WERI-Rb-1 (cell line): ENCODE measurements around the gene PPP1R3F.
"Not testable (repeated sequence)": the region's sequence is repeated elsewhere in the genome, so short reads cannot be mapped to it uniquely, and the experiment has no call there.

Source experiments
- DNase-seq: peaks from one replicate; pipeline ENCODE4 v3.0.0-alpha.2; 2020
- H3K27ac ChIP-seq: fragments of 250-450 bp; sonication (Bioruptor Pico); 2 replicates; pipeline ENCODE4 v1.5.1; 2020; ENCODE audit warnings: mild to moderate bottlenecking, moderate library complexity
- H3K27me3 ChIP-seq: fragments of 250-450 bp; sonication (Bioruptor Pico); 2 replicates; pipeline ENCODE4 v1.5.1; 2021; ENCODE audit warnings: mild to moderate bottlenecking, low read depth, moderate library complexity; ENCODE audit not compliant: insufficient read depth, severe bottlenecking
- H3K36me3 ChIP-seq: fragments of 250-450 bp; sonication (Bioruptor Pico); 2 replicates; pipeline ENCODE4 v1.5.1; 2020; ENCODE audit warnings: mild to moderate bottlenecking, moderate library complexity
- H3K4me3 ChIP-seq: 2 replicates; pipeline ENCODE4 v1.5.1; 2011; ENCODE audit warnings: low read depth, mild to moderate bottlenecking, control low read depth, low read length
- H3K9me3 ChIP-seq: fragments of 250-450 bp; sonication (Bioruptor Pico); 2 replicates; pipeline ENCODE4 v1.5.1; 2021; ENCODE audit warnings: mild to moderate bottlenecking, moderate library complexity; ENCODE audit not compliant: severe bottlenecking
- CTCF ChIP-seq: IDR thresholded peaks from 2 replicates; pipeline ENCODE4 v1.5.1; 2011; ENCODE audit warnings: low read depth, mild to moderate bottlenecking, control low read depth, inconsistent platforms, low read length

Gene PPP1R3F

DNA sequence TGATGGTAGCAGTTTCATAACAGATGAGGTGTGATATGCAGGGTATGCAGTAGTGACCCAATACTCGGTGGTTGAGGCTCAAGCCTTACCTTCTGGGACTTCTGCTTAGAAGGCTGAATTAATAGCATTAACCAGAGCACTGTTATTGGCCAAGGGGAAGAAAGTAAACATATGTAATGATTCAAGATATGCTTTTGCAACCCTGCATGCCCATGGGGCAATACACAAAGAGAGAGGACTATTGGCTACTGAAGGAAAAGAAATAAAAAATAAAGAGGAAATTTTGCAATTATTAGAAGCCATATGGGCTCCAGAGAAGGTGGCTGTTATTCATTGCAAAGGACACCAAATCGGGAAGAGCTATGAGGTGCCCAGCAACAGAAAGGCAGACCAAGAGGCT, 42.6 kb downstream of the PPP1R3F start:
- TF ChIP-seq CTCF = no peak
- Histone ChIP-seq H3K36me3 (no peaks in the 10 kb centered on the region), H3K27ac (no peak overlapping the region), H3K27me3 (peaks cover 75% of the 10 kb centered on the region), H3K4me3 (no peak overlapping the region), H3K9me3 (no peaks in the 10 kb centered on the region)
- no peak for DNase-seq

GRCh38 chrX:49316085-49316484, 46.5 kb downstream of the PPP1R3F start:
- Histone ChIP-seq H3K36me3 (no peaks in the 10 kb centered on the region), H3K27me3 (peaks cover 42% of the 10 kb centered on the region), H3K9me3 (no peaks in the 10 kb centered on the region), H3K4me3 (no peak overlapping the region), H3K27ac (no peak overlapping the region)
- no peak for DNase-seq
- no peak for TF ChIP-seq CTCF

DNA sequence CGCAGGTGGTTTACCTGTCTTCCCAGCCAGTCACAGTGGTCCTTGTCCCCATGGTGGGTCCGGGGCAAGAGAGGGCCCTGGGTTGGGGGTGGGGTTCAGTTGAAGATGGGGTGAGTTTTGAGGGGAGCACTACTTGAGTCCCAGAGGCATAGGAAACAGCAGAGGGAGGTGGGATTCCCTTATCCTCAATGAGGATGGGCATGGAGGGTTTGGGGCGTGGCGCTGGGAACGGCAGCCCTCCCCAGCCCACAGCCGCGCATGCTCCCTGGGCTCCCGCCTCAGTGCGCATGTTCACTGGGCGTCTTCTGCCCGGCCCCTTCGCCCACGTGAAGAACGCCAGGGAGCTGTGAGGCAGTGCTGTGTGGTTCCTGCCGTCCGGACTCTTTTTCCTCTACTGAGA, 52.1 kb downstream of the PPP1R3F start, which contains the start of gene GAGE12J:
TSS of gene GAGE12J (plus strand) at position 301 of the 400 bp plus-strand sequence. CDS start 1,157 bp downstream, outside the sequence.
- not testable (repeated sequence) for H3K27ac ChIP-seq, H3K4me3 ChIP-seq, H3K27me3 ChIP-seq, H3K9me3 ChIP-seq, DNase-seq, H3K36me3 ChIP-seq

DNA sequence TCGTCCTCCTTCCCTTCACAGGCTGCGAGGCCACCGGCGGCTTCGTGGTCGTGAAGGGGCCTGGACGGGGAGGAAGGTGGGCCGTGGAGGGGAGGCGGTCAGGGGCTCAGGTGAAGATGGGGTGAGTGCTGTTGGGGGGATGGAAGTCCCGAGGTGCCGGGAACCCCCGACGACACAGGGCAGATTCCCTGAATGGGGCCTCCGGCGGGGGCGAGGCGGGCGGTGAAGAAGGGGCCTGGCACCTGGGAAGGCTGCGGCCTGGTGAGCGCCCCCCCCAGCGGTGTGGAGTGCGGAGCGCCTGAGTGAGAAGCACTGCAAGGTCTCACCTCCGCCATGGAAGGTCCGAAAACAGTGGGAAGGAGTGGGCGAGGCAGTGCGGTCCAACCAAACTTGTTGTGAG, 52.7 kb downstream of the PPP1R3F start:
- H3K27ac ChIP-seq, H3K4me3 ChIP-seq, H3K9me3 ChIP-seq, H3K27me3 ChIP-seq, H3K36me3 ChIP-seq, DNase-seq: not testable (repeated sequence)

GRCh38 chrX:49323735-49324134, 54.1 kb downstream of the PPP1R3F start:
- H3K36me3 ChIP-seq, H3K27ac ChIP-seq, H3K27me3 ChIP-seq, DNase-seq, H3K9me3 ChIP-seq, H3K4me3 ChIP-seq: not testable (repeated sequence)

DNA sequence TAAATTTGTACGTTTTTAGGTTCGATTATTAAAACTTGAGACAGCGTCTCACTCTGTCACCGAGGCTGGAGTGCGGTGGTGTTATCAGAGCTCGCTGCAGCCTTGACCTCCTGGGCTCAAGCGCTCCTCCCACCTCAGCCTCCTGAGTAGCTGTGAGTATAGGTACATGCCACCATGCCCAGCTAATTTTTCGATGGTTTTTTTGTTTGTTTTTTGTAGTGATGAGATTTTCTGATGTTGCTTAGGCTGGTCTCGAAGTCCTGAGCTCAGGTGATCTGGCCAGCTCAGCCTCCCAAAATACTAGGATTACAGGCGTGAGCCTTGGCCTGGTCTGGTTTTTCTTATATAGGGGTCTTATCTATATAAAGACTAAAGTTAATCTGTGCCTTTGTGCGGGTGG, 60.8 kb downstream of the PPP1R3F start:
- not testable (repeated sequence) for H3K9me3 ChIP-seq, H3K27ac ChIP-seq, H3K36me3 ChIP-seq, H3K4me3 ChIP-seq, H3K27me3 ChIP-seq, DNase-seq

DNA sequence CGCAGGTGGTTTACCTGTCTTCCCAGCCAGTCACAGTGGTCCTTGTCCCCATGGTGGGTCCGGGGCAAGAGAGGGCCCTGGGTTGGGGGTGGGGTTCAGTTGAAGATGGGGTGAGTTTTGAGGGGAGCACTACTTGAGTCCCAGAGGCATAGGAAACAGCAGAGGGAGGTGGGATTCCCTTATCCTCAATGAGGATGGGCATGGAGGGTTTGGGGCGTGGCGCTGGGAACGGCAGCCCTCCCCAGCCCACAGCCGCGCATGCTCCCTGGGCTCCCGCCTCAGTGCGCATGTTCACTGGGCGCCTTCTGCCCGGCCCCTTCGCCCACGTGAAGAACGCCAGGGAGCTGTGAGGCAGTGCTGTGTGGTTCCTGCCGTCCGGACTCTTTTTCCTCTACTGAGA, 61.7 kb downstream of the PPP1R3F start, which contains the start of gene GAGE13:
TSS of gene GAGE13 (plus strand) at position 301 of the 400 bp plus-strand sequence. CDS start 1,156 bp downstream, outside the sequence.
- H3K27me3 ChIP-seq, DNase-seq, H3K9me3 ChIP-seq, H3K27ac ChIP-seq, H3K36me3 ChIP-seq, H3K4me3 ChIP-seq: not testable (repeated sequence)

DNA sequence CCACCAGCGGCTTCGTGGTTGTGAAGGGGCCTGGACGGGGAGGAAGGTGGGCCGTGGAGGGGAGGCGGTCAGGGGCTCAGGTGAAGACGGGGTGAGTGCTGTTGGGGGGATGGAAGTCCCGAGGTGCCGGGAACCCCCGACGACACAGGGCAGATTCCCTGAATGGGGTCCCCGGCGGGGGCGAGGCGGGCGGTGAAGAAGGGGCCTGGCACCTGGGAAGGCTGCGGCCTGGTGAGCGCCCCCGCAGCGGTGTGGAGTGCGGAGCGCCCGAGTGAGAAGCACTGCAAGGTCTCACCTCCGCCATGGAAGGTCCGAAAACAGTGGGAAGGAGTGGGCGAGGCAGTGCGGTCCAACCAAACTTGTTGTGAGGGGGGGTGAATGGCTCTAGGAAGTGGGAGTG, 62.2 kb downstream of the PPP1R3F start:
- not testable (repeated sequence) for H3K36me3 ChIP-seq, DNase-seq, H3K4me3 ChIP-seq, H3K27ac ChIP-seq, H3K9me3 ChIP-seq, H3K27me3 ChIP-seq
